Stimulated activated naive CD8-positive, alpha-beta T cell treated with anti-CD3 and anti-CD28 coated beads, Interleukin-15, Interleukin-2, amounts not matched to agents 100 U/mL and 50 U/mL, for 24 hours (primary cell): Measurements from ENCODE around the gene DTNA.

ENCODE experiments used
- ATAC-seq: fragments of 150-1000 bp; cut with Tn5 transposase; one replicate; pipeline ENCODE4 v1.10.0; 2021
- DNase-seq: peaks from one replicate; pipeline ENCODE4 v3.0.0; 2021

The DTNA gene

GRCh38 chr18:34933909-34934661 lies 224.0 kb downstream of the DTNA start:
- ATAC-seq, result no peak
- DNase-seq, result no peak

DNA sequence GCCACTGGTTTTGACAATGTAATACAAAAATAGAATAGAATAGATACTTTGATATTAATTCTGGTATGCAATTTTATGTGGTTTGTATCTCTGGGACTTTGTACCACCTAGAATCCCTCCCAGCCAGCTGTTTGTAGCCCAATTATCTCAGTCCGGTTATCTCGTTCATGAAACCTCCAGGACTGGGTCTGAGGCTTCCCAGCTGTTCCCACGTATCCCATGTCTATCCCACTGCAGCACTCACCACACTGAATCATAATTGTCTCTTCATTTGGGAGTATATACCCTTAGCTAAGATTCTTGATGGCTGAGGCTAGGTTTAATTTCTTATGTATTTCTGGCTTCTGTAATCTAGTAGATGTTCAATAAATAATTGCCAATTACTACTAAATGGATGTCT lies 226.7 kb downstream of the DTNA start:
- no peak for ATAC-seq
- DNase-seq, result no peak

DNA sequence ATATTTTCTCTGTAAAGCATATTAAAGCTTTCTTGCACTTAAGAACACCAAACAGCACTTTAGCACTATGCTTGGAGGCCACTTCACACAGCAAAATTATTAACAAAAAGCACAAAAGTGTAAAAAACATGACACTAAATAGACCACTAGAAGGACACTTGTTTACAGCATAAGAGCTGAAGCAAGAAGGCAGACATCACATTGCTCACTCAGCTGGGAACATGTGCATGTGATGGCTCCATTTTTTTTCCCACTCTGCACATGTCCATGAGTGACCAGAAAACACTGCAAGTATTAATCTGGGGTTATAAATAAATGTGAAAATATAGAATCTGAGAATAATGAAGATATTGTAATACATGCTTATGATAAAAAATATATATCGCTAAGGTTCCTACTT lies 228.0 kb downstream of the DTNA start:
- ATAC-seq (no peak), DNase-seq (no peak)
